ENCODE results near the gene SLITRK6. TPM values are rescaled to one million over a fixed set of nuclear protein-coding genes. Genes with fewer than 3 reads are reported as not detected.

Gene SLITRK6
- total RNA-seq, 1 experiment from 2014 or later, result 0.61 TPM

DNA sequence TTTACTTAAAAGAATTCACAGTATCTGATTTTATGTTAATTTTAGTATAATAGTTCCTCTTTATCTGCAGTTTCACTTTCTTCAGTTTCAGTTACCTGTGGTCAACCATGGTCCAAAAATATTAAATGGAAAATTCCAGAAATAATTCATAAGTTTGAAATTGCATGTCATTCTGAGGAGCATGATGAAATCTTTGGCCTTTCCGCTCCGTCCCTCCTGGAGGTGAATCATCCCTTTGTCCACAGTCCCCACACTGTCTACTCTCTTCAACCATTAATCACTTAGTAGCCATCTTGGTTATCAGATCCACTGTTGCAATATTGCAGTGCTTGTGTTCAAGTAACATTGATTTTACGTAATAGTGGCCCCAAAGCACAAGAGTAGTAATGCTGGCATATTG is 26.9 kb downstream of the SLITRK6 start:
- POLR2A ChIA-PET, result no interaction called here
- Mint-ChIP-seq H3K27ac (ENCODE audit: unreplicated experiment) (no peak overlapping the region), H3K27me3 (ENCODE audit: insufficient read depth, unreplicated experiment) (peaks cover 1% of the 10 kb centered on the region), H3K9me3 (ENCODE audit: unreplicated experiment) (no peaks in the 10 kb centered on the region), H3K36me3 (ENCODE audit: insufficient read depth, unreplicated experiment) (no peaks in the 10 kb centered on the region), H3K4me1 (ENCODE audit: low read depth, unreplicated experiment) (no peaks in the 10 kb centered on the region), H3K4me3 (ENCODE audit: unreplicated experiment) (no peak overlapping the region)
- CTCF ChIA-PET, result no interaction called here
- BruUV-seq (replicated peaks), result no TSS peak
- Histone ChIP-seq H3K4me3 (ENCODE audit: low read depth, low read length) (no peak overlapping the region), H3K27me3 (replicated peaks; ENCODE audit: control insufficient read depth, insufficient read depth, low read length) (no peaks in the 10 kb centered on the region), H3K36me3 (ENCODE audit: control insufficient read depth, insufficient read depth, low read length) (no peaks in the 10 kb centered on the region), H3K4me1 (no peaks in the 10 kb centered on the region), H3K9me3 (no peaks in the 10 kb centered on the region)
- DNase-seq, result no peak
- intact Hi-C loops (cut with micrococcal nuclease; ENCODE audit: unreplicated experiment), result no loop called here
- TF ChIP-seq, protein P1, sequence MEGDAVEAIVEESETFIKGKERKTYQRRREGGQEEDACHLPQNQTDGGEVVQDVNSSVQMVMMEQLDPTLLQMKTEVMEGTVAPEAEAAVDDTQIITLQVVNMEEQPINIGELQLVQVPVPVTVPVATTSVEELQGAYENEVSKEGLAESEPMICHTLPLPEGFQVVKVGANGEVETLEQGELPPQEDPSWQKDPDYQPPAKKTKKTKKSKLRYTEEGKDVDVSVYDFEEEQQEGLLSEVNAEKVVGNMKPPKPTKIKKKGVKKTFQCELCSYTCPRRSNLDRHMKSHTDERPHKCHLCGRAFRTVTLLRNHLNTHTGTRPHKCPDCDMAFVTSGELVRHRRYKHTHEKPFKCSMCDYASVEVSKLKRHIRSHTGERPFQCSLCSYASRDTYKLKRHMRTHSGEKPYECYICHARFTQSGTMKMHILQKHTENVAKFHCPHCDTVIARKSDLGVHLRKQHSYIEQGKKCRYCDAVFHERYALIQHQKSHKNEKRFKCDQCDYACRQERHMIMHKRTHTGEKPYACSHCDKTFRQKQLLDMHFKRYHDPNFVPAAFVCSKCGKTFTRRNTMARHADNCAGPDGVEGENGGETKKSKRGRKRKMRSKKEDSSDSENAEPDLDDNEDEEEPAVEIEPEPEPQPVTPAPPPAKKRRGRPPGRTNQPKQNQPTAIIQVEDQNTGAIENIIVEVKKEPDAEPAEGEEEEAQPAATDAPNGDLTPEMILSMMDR (IDR thresholded peaks at IDR 0.05; ENCODE audit: insufficient read depth in 1 of 2, low read depth in 1 of 2, low read length in 1 of 2, severe bottlenecking in 1 of 2, unreplicated experiment in 1 of 2), result no peak

DNA sequence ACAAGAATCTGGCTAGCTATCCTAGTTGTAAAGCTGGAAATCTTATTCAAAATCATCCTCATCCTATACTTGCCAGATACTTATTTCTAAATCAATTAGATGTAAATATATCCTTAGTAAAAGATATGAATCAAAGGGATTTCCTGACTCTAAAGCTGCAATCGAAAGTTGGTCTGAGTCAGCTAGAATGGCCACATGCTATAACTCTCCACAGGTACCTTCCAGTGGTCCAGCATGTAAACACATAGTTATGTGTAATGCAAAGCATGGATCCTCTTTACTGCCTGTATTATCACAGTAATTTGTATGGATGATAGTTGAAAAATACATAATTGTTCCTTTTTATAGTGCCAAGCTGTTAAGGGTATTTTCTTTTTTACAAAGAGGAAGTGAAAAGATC is 27.4 kb downstream of the SLITRK6 start:
- Histone ChIP-seq H3K9me3 (no peaks in the 10 kb centered on the region), H3K4me3 (ENCODE audit: low read depth, low read length) (no peak overlapping the region), H3K36me3 (ENCODE audit: control insufficient read depth, insufficient read depth, low read length) (no peaks in the 10 kb centered on the region), H3K4me1 (no peaks in the 10 kb centered on the region), H3K27me3 (replicated peaks; ENCODE audit: control insufficient read depth, insufficient read depth, low read length) (no peaks in the 10 kb centered on the region)
- ChIA-PET CTCF (no interaction called here), POLR2A (no interaction called here)
- TF ChIP-seq, protein P1 (IDR thresholded peaks at IDR 0.05; ENCODE audit: insufficient read depth in 1 of 2, low read depth in 1 of 2, low read length in 1 of 2, severe bottlenecking in 1 of 2, unreplicated experiment in 1 of 2), result no peak
- H3K36me3 Mint-ChIP-seq (ENCODE audit: insufficient read depth, unreplicated experiment), result no peaks in the 10 kb centered on the region
- intact Hi-C loops (cut with micrococcal nuclease; ENCODE audit: unreplicated experiment), result no loop called here
- no peak for DNase-seq
- H3K27me3 Mint-ChIP-seq (ENCODE audit: insufficient read depth, unreplicated experiment), result peaks cover 2% of the 10 kb centered on the region
- H3K27ac Mint-ChIP-seq (ENCODE audit: unreplicated experiment), result no peak overlapping the region
- BruUV-seq (replicated peaks), result no TSS peak
- H3K9me3 Mint-ChIP-seq (ENCODE audit: unreplicated experiment), result no peaks in the 10 kb centered on the region
- no peaks in the 10 kb centered on the region for H3K4me1 Mint-ChIP-seq (ENCODE audit: low read depth, unreplicated experiment)
- H3K4me3 Mint-ChIP-seq (ENCODE audit: unreplicated experiment), result no peak overlapping the region

DNA sequence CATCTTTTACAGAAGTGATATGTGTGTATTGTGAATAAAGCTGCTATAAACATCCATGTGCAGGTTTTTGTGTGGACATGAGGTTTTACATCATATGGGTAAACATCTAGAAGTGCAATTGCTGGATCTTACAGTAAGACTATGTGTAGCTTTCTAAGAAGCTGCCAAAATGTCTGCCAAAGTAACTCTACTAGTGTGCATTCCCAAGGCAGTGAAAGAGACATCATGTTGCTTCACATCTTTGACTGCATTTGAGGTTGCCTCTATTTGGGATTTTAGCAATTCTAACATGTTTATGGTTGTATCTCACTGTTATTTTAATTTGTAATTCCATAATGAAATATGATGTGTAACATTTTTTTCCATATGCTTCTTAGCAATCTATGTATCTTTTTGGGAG is 30.3 kb downstream of the SLITRK6 start:
- Mint-ChIP-seq H3K4me3 (ENCODE audit: unreplicated experiment) (no peak overlapping the region), H3K9me3 (ENCODE audit: unreplicated experiment) (no peaks in the 10 kb centered on the region), H3K36me3 (ENCODE audit: insufficient read depth, unreplicated experiment) (no peaks in the 10 kb centered on the region), H3K27me3 (ENCODE audit: insufficient read depth, unreplicated experiment) (peaks cover 2% of the 10 kb centered on the region), H3K4me1 (ENCODE audit: low read depth, unreplicated experiment) (no peaks in the 10 kb centered on the region), H3K27ac (ENCODE audit: unreplicated experiment) (no peak overlapping the region)
- intact Hi-C loops (cut with micrococcal nuclease; ENCODE audit: unreplicated experiment), result no loop called here
- DNase-seq, result no peak
- H3K27me3 ChIP-seq (replicated peaks; ENCODE audit: control insufficient read depth, insufficient read depth, low read length), result no peaks in the 10 kb centered on the region
- no peaks in the 10 kb centered on the region for H3K4me1 ChIP-seq
- POLR2A ChIA-PET, result no interaction called here
- CTCF ChIA-PET, result no interaction called here
- no peak overlapping the region for H3K4me3 ChIP-seq (ENCODE audit: low read depth, low read length)
- BruUV-seq (replicated peaks), result no TSS peak
- no peaks in the 10 kb centered on the region for H3K36me3 ChIP-seq (ENCODE audit: control insufficient read depth, insufficient read depth, low read length)
- H3K9me3 ChIP-seq, result no peaks in the 10 kb centered on the region
- TF ChIP-seq, protein P1 (IDR thresholded peaks at IDR 0.05; ENCODE audit: insufficient read depth in 1 of 2, low read depth in 1 of 2, low read length in 1 of 2, severe bottlenecking in 1 of 2, unreplicated experiment in 1 of 2), result no peak
